RCC 7860 (cell line): ENCODE results near the gene GABRD.

Experiments used
- DNase-seq: peaks from one replicate; pipeline ENCODE4 v3.0.0-alpha.2; 2015; ENCODE audit warnings: low spot score
- FAIRE-seq: peaks from 2 replicates; lab custom pipeline; 2012; peaks lifted over from hg19 to GRCh38; lab: Jason Lieb, UNC

The GABRD gene

GRCh38 chr1:1984560-1985070 is 34.5 kb upstream of the GABRD start:
- FAIRE-seq (no peak), DNase-seq (no peak)

GRCh38 chr1:1985375-1986050 is 33.6 kb upstream of the GABRD start:
- FAIRE-seq (no peak), DNase-seq (no peak)

GRCh38 chr1:1986451-1987141 is 32.5 kb upstream of the GABRD start:
- no peak for DNase-seq
- no peak for FAIRE-seq

GRCh38 chr1:1987142-1987510 is 32.0 kb upstream of the GABRD start:
- FAIRE-seq: no peak
- DNase-seq: no peak

GRCh38 chr1:1988061-1988945 is 30.8 kb upstream of the GABRD start:
- DNase-seq (no peak), FAIRE-seq (no peak)

- FAIRE-seq (no peak), DNase-seq (peak; percentile 47)
Observed at GRCh38 chr1:1989102-1989542, 30.0 kb upstream of the GABRD start.

- FAIRE-seq (no peak), DNase-seq (no peak)
Observed at GRCh38 chr1:1989789-1990188, 29.4 kb upstream of the GABRD start.

GRCh38 chr1:1990222-1990621 is 28.9 kb upstream of the GABRD start:
- no peak for FAIRE-seq
- DNase-seq: no peak

- FAIRE-seq (no peak), DNase-seq (no peak)
Observed at GRCh38 chr1:1994536-1994935, 24.6 kb upstream of the GABRD start.

- no peak for FAIRE-seq
- DNase-seq: no peak
Observed at GRCh38 chr1:1996207-1996651, 22.9 kb upstream of the GABRD start.

GRCh38 chr1:1997576-1997975 is 21.6 kb upstream of the GABRD start:
- FAIRE-seq: no peak
- DNase-seq: no peak

GRCh38 chr1:2000432-2000831 is 18.7 kb upstream of the GABRD start:
- no peak for DNase-seq
- no peak for FAIRE-seq

GRCh38 chr1:2000850-2001249 is 18.3 kb upstream of the GABRD start:
- no peak for FAIRE-seq

GRCh38 chr1:2001773-2002411 is 17.3 kb upstream of the GABRD start:
- no peak for FAIRE-seq
- no peak for DNase-seq

More at GRCh38 chr1:2000850-2001249, 18.3 kb upstream of the GABRD start:
- no peak for DNase-seq

GRCh38 chr1:2003541-2004131 is 15.5 kb upstream of the GABRD start, which contains the start of gene CFAP74:
CFAP74 (minus strand) TSS chr1:2003786; CDS start chr1:1990956, 12,830 bp downstream.
- DNase-seq: no peak
- FAIRE-seq: no peak

GRCh38 chr1:2004856-2005255 is 14.3 kb upstream of the GABRD start:
- no peak for DNase-seq
- FAIRE-seq: no peak

- no peak for FAIRE-seq
Observed at GRCh38 chr1:2009101-2010053, 9.8 kb upstream of the GABRD start.

GRCh38 chr1:2014181-2014580 is 5.0 kb upstream of the GABRD start:
- FAIRE-seq: no peak
- DNase-seq: no peak

More at GRCh38 chr1:2009101-2010053, 9.8 kb upstream of the GABRD start:
- no peak for DNase-seq
